ENCODE measurements around the gene MPP3.

The MPP3 gene

DNA sequence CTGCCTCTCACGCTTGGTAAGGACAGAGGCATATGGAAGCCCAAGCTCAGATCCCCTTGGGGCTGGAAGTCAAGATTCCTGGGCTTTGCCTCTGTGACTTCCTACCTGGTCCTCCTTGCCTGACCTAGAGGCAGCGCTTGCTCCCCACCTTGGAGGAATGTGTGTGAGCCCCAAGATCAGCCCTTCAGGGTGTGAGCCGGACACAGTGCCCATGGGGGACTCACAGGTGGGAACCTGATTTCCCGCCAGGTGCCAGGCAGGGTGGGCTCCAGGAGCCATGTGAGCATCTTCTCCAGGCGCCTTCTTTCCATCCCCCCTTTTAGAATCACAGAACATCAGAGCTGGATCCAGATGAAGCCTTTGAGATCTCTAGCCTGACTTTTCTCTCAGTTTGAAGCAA lies 24.2 kb upstream of the MPP3 start:
- TF ChIP-seq TAF1 (IDR thresholded peaks at IDR 0.05; ENCODE audit: low read depth): no peak
- TF ChIP-seq RAD21 (IDR thresholded peaks at IDR 0.05; ENCODE audit: low read depth): no peak
- no peak for TF ChIP-seq CREB1 (IDR thresholded peaks at IDR 0.05; ENCODE audit: low read depth)
- no peak for TF ChIP-seq EP300 (IDR thresholded peaks at IDR 0.05; ENCODE audit: borderline replicate concordance)
- TF ChIP-seq CEBPB (IDR thresholded peaks at IDR 0.05): no peak
- no peak for TF ChIP-seq TCF12 (IDR thresholded peaks at IDR 0.05; ENCODE audit: low read depth)
- TF ChIP-seq TEAD4 (IDR thresholded peaks at IDR 0.05): no peak
- TF ChIP-seq, protein P1, sequence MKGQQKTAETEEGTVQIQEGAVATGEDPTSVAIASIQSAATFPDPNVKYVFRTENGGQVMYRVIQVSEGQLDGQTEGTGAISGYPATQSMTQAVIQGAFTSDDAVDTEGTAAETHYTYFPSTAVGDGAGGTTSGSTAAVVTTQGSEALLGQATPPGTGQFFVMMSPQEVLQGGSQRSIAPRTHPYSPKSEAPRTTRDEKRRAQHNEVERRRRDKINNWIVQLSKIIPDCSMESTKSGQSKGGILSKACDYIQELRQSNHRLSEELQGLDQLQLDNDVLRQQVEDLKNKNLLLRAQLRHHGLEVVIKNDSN (IDR thresholded peaks at IDR 0.05): no peak
- TF ChIP-seq FOXM1 (IDR thresholded peaks at IDR 0.05; ENCODE audit: borderline replicate concordance, low read depth): no peak
- no peak for TF ChIP-seq YY1 (IDR thresholded peaks at IDR 0.05; ENCODE audit: low read depth)
- TF ChIP-seq EGR1 (IDR thresholded peaks at IDR 0.05): no peak
- TF ChIP-seq, protein P2, sequence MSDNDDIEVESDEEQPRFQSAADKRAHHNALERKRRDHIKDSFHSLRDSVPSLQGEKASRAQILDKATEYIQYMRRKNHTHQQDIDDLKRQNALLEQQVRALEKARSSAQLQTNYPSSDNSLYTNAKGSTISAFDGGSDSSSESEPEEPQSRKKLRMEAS (IDR thresholded peaks at IDR 0.05): no peak
- TF ChIP-seq NFIC (IDR thresholded peaks at IDR 0.05): no peak
- TF ChIP-seq, protein P3, sequence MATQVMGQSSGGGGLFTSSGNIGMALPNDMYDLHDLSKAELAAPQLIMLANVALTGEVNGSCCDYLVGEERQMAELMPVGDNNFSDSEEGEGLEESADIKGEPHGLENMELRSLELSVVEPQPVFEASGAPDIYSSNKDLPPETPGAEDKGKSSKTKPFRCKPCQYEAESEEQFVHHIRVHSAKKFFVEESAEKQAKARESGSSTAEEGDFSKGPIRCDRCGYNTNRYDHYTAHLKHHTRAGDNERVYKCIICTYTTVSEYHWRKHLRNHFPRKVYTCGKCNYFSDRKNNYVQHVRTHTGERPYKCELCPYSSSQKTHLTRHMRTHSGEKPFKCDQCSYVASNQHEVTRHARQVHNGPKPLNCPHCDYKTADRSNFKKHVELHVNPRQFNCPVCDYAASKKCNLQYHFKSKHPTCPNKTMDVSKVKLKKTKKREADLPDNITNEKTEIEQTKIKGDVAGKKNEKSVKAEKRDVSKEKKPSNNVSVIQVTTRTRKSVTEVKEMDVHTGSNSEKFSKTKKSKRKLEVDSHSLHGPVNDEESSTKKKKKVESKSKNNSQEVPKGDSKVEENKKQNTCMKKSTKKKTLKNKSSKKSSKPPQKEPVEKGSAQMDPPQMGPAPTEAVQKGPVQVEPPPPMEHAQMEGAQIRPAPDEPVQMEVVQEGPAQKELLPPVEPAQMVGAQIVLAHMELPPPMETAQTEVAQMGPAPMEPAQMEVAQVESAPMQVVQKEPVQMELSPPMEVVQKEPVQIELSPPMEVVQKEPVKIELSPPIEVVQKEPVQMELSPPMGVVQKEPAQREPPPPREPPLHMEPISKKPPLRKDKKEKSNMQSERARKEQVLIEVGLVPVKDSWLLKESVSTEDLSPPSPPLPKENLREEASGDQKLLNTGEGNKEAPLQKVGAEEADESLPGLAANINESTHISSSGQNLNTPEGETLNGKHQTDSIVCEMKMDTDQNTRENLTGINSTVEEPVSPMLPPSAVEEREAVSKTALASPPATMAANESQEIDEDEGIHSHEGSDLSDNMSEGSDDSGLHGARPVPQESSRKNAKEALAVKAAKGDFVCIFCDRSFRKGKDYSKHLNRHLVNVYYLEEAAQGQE (IDR thresholded peaks at IDR 0.05; ENCODE audit: low read depth): no peak
- TF ChIP-seq ZBTB7A (IDR thresholded peaks at IDR 0.05; ENCODE audit: low read depth): no peak

DNA sequence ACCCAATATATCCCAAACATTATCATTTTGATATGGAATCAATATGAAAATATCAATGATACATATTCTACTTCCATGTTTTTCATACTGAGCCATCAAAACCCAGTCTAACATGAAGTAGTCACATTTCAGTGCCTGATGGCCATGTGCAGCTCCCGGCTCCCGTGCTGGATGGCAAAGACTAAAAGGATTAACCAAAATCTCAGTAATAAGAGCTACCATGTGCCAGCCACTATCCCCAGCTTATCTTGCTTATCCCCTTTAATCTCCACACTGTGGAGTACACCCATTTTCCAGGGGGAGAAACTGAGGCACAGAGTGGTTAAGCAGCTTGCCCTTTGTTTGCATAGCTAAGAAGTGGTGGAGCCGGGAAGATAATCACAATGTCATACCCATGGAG lies 23.2 kb upstream of the MPP3 start:
- TF ChIP-seq, protein P1 (IDR thresholded peaks at IDR 0.05): no peak
- TF ChIP-seq FOXM1 (IDR thresholded peaks at IDR 0.05; ENCODE audit: borderline replicate concordance, low read depth) (no peak), ZBTB7A (IDR thresholded peaks at IDR 0.05; ENCODE audit: low read depth) (no peak)

DNA sequence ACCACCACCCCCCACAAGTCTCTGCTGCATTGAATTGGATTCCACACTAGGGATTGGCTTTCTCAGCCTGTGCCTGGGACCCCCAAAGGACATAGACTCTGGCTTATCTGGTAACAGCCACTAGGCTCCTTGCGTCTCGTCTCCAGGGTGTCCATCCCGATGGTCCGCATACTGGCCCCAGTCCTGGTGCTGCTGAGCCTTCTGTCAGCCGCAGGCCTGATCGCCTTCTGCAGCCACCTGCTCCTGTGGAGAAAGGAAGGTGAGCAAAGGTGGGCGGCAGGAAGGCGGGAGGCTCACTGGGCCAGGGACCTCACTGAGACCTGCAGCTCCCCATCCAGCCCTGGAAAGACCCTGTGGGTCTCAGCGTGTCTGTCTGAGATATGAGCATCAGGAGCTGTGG lies 22.1 kb upstream of the MPP3 start:
- TF ChIP-seq RAD21 (IDR thresholded peaks at IDR 0.05; ENCODE audit: low read depth): no peak

DNA sequence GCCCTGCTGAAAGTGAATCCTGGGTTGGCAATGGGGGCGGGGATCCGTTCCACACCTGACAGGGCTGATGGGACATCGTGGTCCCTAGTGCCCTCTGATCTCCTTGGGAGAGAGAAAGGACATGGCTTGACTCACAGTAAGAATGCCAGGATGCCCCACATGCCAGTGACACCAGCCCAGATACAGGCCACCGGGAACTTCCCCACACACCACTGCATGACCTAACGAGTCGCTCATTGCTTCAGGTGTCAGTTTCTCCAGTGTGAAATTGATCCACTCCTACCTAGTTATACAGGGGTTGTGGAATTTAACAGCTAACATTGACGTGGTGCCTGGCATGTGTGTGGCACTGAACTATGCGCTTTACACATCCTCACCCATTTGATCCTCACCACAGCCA lies 21.6 kb upstream of the MPP3 start:
- TF ChIP-seq CREB1 (IDR thresholded peaks at IDR 0.05; ENCODE audit: low read depth): no peak
- TF ChIP-seq ZBTB7A (IDR thresholded peaks at IDR 0.05; ENCODE audit: low read depth): no peak
- TF ChIP-seq RAD21 (IDR thresholded peaks at IDR 0.05; ENCODE audit: low read depth): no peak
- TF ChIP-seq YY1 (IDR thresholded peaks at IDR 0.05; ENCODE audit: low read depth): no peak
- TF ChIP-seq, protein P2 (IDR thresholded peaks at IDR 0.05): no peak
- no peak for TF ChIP-seq TCF12 (IDR thresholded peaks at IDR 0.05; ENCODE audit: low read depth)
- TF ChIP-seq EGR1 (IDR thresholded peaks at IDR 0.05): no peak
- no peak for TF ChIP-seq FOXM1 (IDR thresholded peaks at IDR 0.05; ENCODE audit: borderline replicate concordance, low read depth)
- TF ChIP-seq EP300 (IDR thresholded peaks at IDR 0.05; ENCODE audit: borderline replicate concordance): no peak
- TF ChIP-seq TEAD4 (IDR thresholded peaks at IDR 0.05): no peak
- TF ChIP-seq CEBPB (IDR thresholded peaks at IDR 0.05): no peak
- TF ChIP-seq, protein P3 (IDR thresholded peaks at IDR 0.05; ENCODE audit: low read depth): no peak
- no peak for TF ChIP-seq TAF1 (IDR thresholded peaks at IDR 0.05; ENCODE audit: low read depth)
- TF ChIP-seq, protein P1 (IDR thresholded peaks at IDR 0.05): no peak
- no peak for TF ChIP-seq NFIC (IDR thresholded peaks at IDR 0.05)

DNA sequence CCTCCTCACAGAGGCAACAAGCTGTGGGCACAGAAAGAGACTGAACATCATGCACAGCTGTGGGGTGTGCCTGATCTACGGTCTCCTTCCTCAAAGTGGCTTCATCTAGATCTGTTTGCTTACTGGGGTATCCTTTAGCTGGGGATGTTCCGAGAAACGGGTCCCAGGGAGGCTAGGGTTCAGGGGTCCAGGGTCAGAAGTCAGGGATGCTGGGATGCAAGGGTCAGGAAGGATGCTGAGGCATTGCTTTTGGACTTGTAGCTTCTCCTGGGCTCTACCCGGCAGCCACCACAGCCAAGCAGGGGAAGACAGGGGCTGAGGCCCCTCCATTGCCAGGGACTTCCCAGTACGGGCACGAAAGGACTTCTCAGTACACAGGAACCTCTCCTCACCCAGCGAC lies 20.6 kb upstream of the MPP3 start:
- TF ChIP-seq EP300 (IDR thresholded peaks at IDR 0.05; ENCODE audit: borderline replicate concordance) (no peak), RAD21 (IDR thresholded peaks at IDR 0.05; ENCODE audit: low read depth) (no peak), EGR1 (IDR thresholded peaks at IDR 0.05) (no peak)

DNA sequence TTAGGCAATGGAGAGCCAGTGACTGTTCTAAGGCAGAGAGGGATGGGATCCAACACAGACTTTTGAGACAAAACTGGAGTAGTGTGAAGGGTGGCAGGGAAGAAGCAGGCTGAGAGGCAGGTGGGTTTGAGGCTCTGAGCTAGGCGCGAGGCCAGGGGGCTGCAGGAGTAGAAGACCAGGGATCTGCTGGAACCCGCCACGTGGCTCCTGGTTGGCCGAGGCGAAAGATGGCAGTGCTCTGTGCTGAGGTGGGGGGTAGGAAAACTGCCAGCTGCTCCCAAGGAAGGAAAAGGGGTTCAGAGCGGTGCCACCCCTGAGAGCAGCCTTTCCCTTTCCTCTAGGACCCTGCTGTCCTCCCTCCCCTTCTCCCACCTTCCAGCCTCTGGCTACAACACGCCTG lies 19.6 kb upstream of the MPP3 start:
- TF ChIP-seq, protein P2 (IDR thresholded peaks at IDR 0.05): no peak
- TF ChIP-seq CEBPB (IDR thresholded peaks at IDR 0.05) (no peak), TAF1 (IDR thresholded peaks at IDR 0.05; ENCODE audit: low read depth) (no peak), EGR1 (IDR thresholded peaks at IDR 0.05) (no peak), CREB1 (IDR thresholded peaks at IDR 0.05; ENCODE audit: low read depth) (no peak)
